ENCODE results near the gene NT5E. TPM values are rescaled to one million over a fixed set of nuclear protein-coding genes. Genes with fewer than 3 reads are reported as not detected.

NT5E gene
- total RNA-seq, 4 donors from 2014 or later: 0.68 to 6.7 (median 3.2) TPM

- WGBS, 2 donors: 72 to 94% methylated on average over 2 to 4 of the region's 4 CpGs
- no peak for TF ChIP-seq CTCF (IDR thresholded peaks at IDR 0.05)
- TF ChIP-seq POLR2A (IDR thresholded peaks at IDR 0.05): no peak
- intact Hi-C loops (cut with DNase I): no loop called here
- Histone ChIP-seq H3K27me3 (no peaks in the 10 kb centered on the region), H3K4me3 (no peak overlapping the region), H3K36me3 (no peaks in the 10 kb centered on the region), H3K27ac (no peak overlapping the region), H3K9me3 (no peaks in the 10 kb centered on the region), H3K4me1 (peaks cover 8 to 57% (median 48%) of the 10 kb centered on the region in 3 donors)
- DNase-seq: no peak
Measured at GRCh38 chr6:85456782-85457181, 6.9 kb downstream of the NT5E start.

DNA sequence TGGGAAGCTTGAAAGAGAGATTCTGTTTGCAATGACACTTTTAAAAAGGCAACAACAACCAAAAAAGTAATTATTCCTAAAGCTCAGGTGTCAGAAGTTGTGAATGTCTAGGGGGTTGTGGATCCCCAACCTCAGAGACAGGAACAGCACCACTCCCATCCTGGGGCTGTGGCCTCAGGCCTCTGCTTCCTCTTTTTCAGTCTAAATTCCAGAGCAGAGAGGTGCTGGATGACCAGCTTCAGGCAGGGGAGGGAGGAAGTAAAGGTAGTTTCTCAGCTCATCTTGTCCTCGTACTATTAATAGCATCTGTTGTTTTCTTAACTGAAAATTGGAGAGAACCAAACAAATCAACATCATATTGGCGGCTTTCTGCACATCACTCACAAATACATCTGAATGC is 8.3 kb downstream of the NT5E start:
- no peak overlapping the region for H3K4me3 ChIP-seq
- peaks cover 0 to 52% (median 44%) of the 10 kb centered on the region in 3 donors for H3K4me1 ChIP-seq
- peak overlapping the region in 3 of 4 donors; percentile 59 to 75 (median 71) for H3K27ac ChIP-seq
- 43 to 57% methylated on average over 2 of the region's 2 CpGs for WGBS, 2 donors
- intact Hi-C loops (cut with DNase I): no loop called here
- H3K9me3 ChIP-seq: no peaks in the 10 kb centered on the region
- TF ChIP-seq CTCF (IDR thresholded peaks at IDR 0.05): no peak
- TF ChIP-seq POLR2A (IDR thresholded peaks at IDR 0.05): no peak
- no peak for DNase-seq
- no peaks in the 10 kb centered on the region for H3K36me3 ChIP-seq
- H3K27me3 ChIP-seq: no peaks in the 10 kb centered on the region

GRCh38 chr6:85458782-85459181 is 8.9 kb downstream of the NT5E start:
- 37 to 41% methylated on average over 3 of the region's 3 CpGs for WGBS, 2 donors
- no peaks in the 10 kb centered on the region for H3K36me3 ChIP-seq
- DNase-seq: no peak
- H3K27me3 ChIP-seq: no peaks in the 10 kb centered on the region
- TF ChIP-seq POLR2A (IDR thresholded peaks at IDR 0.05) (no peak), CTCF (IDR thresholded peaks at IDR 0.05) (no peak)
- H3K27ac ChIP-seq: peak overlapping the region in 3 of 4 donors; percentile 59 to 75 (median 71)
- no peak overlapping the region for H3K4me3 ChIP-seq
- no peaks in the 10 kb centered on the region for H3K9me3 ChIP-seq
- intact Hi-C loops (cut with DNase I): no loop called here
- peaks cover 0 to 52% (median 40%) of the 10 kb centered on the region in 3 donors for H3K4me1 ChIP-seq

DNA sequence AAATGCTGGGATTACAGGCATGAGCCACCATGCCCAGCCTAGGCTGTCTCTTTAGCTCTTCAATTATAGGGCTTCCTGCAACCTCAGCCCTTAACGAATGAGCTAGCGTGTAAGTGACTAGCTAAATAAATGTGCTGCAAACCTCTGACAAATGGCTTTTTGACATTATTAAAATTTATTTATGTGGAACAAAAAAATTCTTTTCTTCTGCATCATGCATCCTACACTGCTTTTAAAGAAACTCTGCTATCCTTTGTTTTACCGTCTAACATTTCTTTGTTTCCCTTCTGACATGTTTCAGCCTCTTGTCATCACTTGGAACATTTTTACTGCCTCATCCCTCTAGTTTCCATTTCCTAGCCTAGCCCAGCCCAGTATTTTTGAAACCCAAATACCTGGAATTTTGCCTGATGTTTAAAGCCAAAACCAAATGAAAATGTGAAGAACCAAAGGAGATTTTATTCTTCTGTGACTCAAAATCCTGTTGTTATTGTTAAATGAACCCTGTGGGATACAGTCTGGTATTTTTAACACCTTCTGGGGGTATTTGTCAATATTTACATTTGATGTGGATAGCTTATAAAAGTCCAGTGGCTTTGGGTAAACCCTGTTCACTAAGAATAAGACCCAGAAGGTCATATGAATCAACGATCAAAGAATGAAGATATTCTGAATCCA is 9.5 kb downstream of the NT5E start:
- intact Hi-C loops (cut with DNase I): no loop called here
- no peaks in the 10 kb centered on the region for H3K36me3 ChIP-seq
- no peaks in the 10 kb centered on the region for H3K27me3 ChIP-seq
- WGBS, 2 donors: 23% methylated on average over 4 of the region's 4 CpGs
- peaks cover 2 to 58% (median 41%) of the 10 kb centered on the region in 3 donors for H3K4me1 ChIP-seq
- H3K9me3 ChIP-seq: no peaks in the 10 kb centered on the region
- no peak overlapping the region for H3K4me3 ChIP-seq
- DNase-seq: no peak
- no peak for TF ChIP-seq CTCF (IDR thresholded peaks at IDR 0.05)
- no peak for TF ChIP-seq POLR2A (IDR thresholded peaks at IDR 0.05)
- peak overlapping the region in 3 of 4 donors; percentile 59 to 75 (median 71) for H3K27ac ChIP-seq

GRCh38 chr6:85460154-85460920 is 10.5 kb downstream of the NT5E start:
- TF ChIP-seq CTCF (IDR thresholded peaks at IDR 0.05): no peak
- DNase-seq: no peak
- Histone ChIP-seq H3K27ac (peak overlapping the region in 3 of 4 donors; percentile 59 to 83 (median 71)), H3K4me3 (no peak overlapping the region), H3K4me1 (peaks cover 6 to 68% (median 51%) of the 10 kb centered on the region in 3 donors), H3K36me3 (no peaks in the 10 kb centered on the region), H3K9me3 (no peaks in the 10 kb centered on the region), H3K27me3 (no peaks in the 10 kb centered on the region)
- intact Hi-C loops (cut with DNase I): no loop called here
- WGBS, 2 donors: 45 to 66% methylated on average over 4 of the region's 4 CpGs

All from esophagus squamous epithelium (tissue), 5 donors.